ENCODE results near the gene PTOV1. TPM values are rescaled to one million over a fixed set of nuclear protein-coding genes. Genes with fewer than 3 reads are reported as not detected.
A peak's percentile ranks its signal among the peaks of the same experiment; 100 is the strongest.

Gene PTOV1
- polyA plus RNA-seq, 1 experiment, result 37.6 TPM

GRCh38 chr19:49874503-49875157 lies 23.7 kb downstream of the PTOV1 start:
- peak overlapping the region; percentile 98 for H3K4me3 ChIP-seq (ENCODE audit: low read depth, low read length)
- ChIA-PET CTCF (no interaction called here), POLR2A (interaction anchor here (1.1 kb wide), 1 partner anchor 294 kb away, joined by 3 read pairs; the partner anchor contains the start of gene NOSIP)
- no peak for TF ChIP-seq CTCF (IDR thresholded peaks at IDR 0.05; ENCODE audit: low read depth, low read length)
- H3K27ac ChIP-seq (ENCODE audit: low read depth, low read length), result no peak overlapping the region
- H3K9me3 ChIP-seq (ENCODE audit: control insufficient read depth, insufficient read depth, low read length), result no peaks in the 10 kb centered on the region; the same call in 1 of the 2 replicates
- H3K27me3 ChIP-seq (ENCODE audit: control insufficient read depth, insufficient read depth, low read length), result no peaks in the 10 kb centered on the region
- no peak for DNase-seq (ENCODE audit: low read depth, low spot score)

DNA sequence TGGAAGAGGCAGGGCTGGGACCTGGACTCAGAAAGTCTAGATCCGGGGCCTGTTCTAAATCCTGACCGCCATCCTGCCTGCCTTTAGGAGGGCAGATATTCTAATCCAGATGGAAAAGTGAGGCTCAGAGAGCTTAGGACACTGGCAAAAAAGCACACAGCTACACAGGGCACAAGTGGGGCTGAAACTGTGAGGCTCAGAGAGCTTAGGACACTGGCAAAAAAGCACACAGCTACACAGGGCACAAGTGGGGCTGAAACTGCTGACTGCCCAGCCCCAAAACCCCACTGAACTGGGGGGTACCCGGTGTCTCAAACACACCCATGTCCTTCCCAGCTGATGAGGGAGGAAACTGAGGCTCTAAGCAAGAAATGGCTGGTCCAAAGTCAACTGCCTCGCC lies 24.2 kb downstream of the PTOV1 start:
- Histone ChIP-seq H3K9me3 (ENCODE audit: control insufficient read depth, insufficient read depth, low read length) (no peaks in the 10 kb centered on the region; the same call in 1 of the 2 replicates), H3K27me3 (ENCODE audit: control insufficient read depth, insufficient read depth, low read length) (no peaks in the 10 kb centered on the region), H3K27ac (ENCODE audit: low read depth, low read length) (no peak overlapping the region), H3K4me3 (ENCODE audit: low read depth, low read length) (peak overlapping the region; percentile 98)
- no peak for DNase-seq (ENCODE audit: low read depth, low spot score)
- ChIA-PET POLR2A (interaction anchor here (1.1 kb wide), 1 partner anchor 295 kb away, joined by 3 read pairs; the partner anchor contains the start of gene NOSIP), CTCF (no interaction called here)
- no peak for TF ChIP-seq CTCF (IDR thresholded peaks at IDR 0.05; ENCODE audit: low read depth, low read length)

DNA sequence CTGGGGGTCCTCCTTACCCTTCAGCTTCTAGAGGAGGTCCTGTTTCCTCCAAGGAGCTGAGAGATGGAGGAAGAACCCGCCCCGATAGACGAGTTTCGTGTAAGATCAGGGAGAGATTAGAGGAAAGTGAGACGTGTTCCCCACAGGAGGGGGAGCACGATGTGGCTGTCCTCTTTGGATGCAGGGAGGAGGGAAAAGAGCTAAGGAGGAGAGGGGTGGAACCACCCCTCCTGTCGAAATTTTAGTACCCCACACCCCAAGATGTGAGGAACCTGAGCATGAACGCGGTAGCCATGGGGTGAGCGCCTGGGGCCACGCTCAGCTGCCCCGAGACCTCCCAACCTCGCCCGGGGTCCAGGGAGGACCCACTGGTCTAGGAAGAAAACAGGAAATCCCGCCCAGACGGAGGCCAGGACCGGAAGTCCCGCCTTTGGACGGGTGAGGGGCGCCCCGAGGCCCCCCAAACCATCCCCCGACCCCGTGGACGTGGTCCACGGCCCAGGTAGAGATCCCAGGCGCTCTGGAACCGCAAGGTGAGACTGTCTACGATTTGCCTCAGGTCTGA lies 25.0 kb downstream of the PTOV1 start:
- H3K9me3 ChIP-seq (ENCODE audit: control insufficient read depth, insufficient read depth, low read length), result no peaks in the 10 kb centered on the region; the same call in 1 of the 2 replicates
- ChIA-PET CTCF (no interaction called here), POLR2A (interaction anchor here (1.1 to 2.2 kb wide), 3 partner anchors 25 to 295 kb away, joined by 3 to 13 read pairs (median 9); partner anchors contain the start of genes ATF5, NOSIP, NUP62 and PTOV1)
- H3K4me3 ChIP-seq (ENCODE audit: low read depth, low read length), result peak overlapping the region; percentile 98
- peak overlapping the region; percentile 82 for H3K27ac ChIP-seq (ENCODE audit: low read depth, low read length)
- no peaks in the 10 kb centered on the region for H3K27me3 ChIP-seq (ENCODE audit: control insufficient read depth, insufficient read depth, low read length)
- TF ChIP-seq CTCF (IDR thresholded peaks at IDR 0.05; ENCODE audit: low read depth, low read length), result no peak
- DNase-seq (ENCODE audit: low read depth, low spot score), result no peak

- peak; percentile 99 for DNase-seq (ENCODE audit: low read depth, low spot score)
- POLR2A ChIA-PET, result interaction anchor here (0.6 to 2.2 kb wide), 9 partner anchors 7 to 200 kb away, joined by 3 to 13 read pairs (median 3); partner anchors contain the start of genes ATF5, NUP62, PRMT1 and PTOV1
- Histone ChIP-seq H3K9me3 (ENCODE audit: control insufficient read depth, insufficient read depth, low read length) (no peaks in the 10 kb centered on the region; the same call in 1 of the 2 replicates), H3K27ac (ENCODE audit: low read depth, low read length) (peak overlapping the region; percentile 100), H3K27me3 (ENCODE audit: control insufficient read depth, insufficient read depth, low read length) (no peaks in the 10 kb centered on the region), H3K4me3 (ENCODE audit: low read depth, low read length) (peak overlapping the region; percentile 98)
- TF ChIP-seq CTCF (IDR thresholded peaks at IDR 0.05; ENCODE audit: low read depth, low read length), result no peak
- CTCF ChIA-PET, result no interaction called here
These were observed 25.6 kb downstream of the PTOV1 start for GRCh38 chr19:49876422-49877019.

All from AG04450 (cell line).